Skeletal muscle satellite cell (primary cell): Measurements from ENCODE around the gene SORL1.

Source experiments
- H3K27me3 ChIP-seq: 2 replicates; pipeline ENCODE4 v1.7.0; 2013; ENCODE audit warnings: low read length; ENCODE audit not compliant: control insufficient read depth, insufficient read depth
- H3K36me3 ChIP-seq: 2 replicates; pipeline ENCODE4 v1.7.0; 2013; ENCODE audit warnings: mild to moderate bottlenecking, control low read depth, low read length; ENCODE audit not compliant: insufficient read depth
- H3K4me1 ChIP-seq: 2 replicates; pipeline ENCODE4 v1.7.0; 2013; ENCODE audit warnings: low read length; ENCODE audit not compliant: control insufficient read depth, insufficient read depth
- H3K4me2 ChIP-seq: 2 replicates; pipeline ENCODE4 v1.7.0; 2013; ENCODE audit warnings: mild to moderate bottlenecking, low read length
- H3K4me3 ChIP-seq: 2 replicates; pipeline ENCODE4 v1.7.0; 2013; ENCODE audit warnings: low read length
- H3K9ac ChIP-seq: 2 replicates; pipeline ENCODE4 v1.7.0; 2013; ENCODE audit warnings: mild to moderate bottlenecking, low read depth, low read length, moderate library complexity
- H3K9me3 ChIP-seq: replicated peaks from 2 replicates; pipeline ENCODE4 v1.7.0; 2013; ENCODE audit warnings: mild to moderate bottlenecking, control low read depth, low read length

Gene SORL1

DNA sequence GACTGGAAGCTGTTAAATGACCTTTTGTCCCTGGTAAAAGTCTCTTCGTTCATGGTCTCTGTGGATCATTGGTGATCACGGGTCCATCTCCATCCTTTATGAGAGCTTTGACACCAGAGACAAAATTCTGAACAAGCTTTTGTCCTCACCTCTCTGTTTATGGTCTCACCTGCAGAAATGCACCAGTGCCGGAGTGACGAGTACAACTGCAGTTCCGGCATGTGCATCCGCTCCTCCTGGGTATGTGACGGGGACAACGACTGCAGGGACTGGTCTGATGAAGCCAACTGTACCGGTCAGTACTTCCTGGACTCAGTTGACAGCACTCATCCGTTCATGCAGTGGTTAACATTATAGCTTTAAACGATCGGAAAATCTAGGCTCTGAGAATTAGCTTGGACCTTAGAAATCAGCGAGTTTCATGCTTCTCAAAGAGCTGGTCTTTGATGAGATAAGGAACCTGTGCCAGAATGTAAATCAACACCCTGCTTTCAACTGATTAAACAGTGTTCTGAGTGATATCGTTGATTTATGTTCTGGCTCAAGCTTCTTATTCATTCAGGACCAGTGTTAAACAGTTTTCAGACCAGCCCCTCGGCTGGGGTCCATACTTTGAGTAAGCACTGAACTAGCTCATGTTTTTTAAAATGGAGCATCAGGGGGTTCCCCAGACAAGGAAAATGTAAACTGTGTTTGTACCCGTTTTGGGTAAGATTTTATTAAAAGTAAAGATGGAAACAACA, 125.2 kb downstream of the SORL1 start:
- Histone ChIP-seq H3K27me3 (peaks cover 50% of the 10 kb centered on the region), H3K4me2 (no peak overlapping the region), H3K9me3 (no peaks in the 10 kb centered on the region), H3K36me3 (no peaks in the 10 kb centered on the region), H3K9ac (no peak overlapping the region), H3K4me3 (no peak overlapping the region), H3K4me1 (peaks cover 6% of the 10 kb centered on the region)

DNA sequence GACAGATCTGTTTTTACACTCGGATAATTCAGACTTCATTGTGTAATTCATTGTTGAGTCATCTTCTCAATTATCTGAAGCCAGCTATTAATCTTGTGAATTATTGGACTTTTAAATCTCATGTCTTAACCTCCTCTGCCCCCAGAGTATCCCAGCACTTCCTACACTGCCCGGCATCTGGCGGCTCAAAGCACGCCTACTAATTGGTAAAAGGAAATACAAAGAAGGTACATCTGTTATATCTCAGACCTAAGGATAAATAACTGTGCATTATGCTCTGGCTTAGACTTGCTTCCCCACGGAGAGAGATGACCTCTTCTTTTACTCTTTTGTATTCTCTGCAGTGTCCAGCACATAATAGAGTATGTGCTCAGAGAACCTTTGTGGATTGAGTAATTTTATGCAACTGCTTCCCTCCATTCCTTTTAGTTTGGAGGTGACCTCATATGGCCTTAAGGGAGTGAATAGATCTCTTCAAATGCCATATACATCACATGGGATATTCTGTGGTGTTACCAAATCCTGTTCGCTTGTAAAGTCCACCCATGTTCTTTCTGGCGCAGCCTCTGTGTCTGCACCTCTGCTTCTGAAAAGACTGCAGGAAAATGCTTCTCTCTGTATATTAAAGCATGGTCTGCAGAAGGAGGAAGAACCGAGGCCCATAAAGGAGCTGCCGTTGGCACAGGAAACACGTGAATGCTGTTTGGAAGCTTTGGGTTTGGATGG, 126.3 kb downstream of the SORL1 start:
- peaks cover 6% of the 10 kb centered on the region for H3K4me1 ChIP-seq

DNA sequence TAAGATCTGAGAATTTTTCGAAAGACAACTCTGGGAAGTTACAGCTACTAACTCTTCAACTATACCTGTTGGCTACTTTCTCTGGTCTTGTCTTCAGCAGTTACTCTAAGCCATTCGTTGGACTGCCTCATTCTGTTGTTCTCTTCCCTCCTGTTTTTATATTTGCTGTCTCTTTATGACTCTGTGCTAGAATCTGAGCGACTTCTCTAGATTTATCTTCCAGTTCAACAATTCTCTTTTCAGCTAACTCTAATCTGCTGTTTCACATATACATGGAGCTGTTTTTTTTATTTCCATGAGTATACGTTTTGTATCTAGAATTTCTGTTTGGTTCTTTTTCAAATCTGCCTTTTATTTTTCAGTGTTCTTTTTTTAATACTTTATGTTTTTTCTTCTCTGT, 128.0 kb downstream of the SORL1 start:
- no peak overlapping the region for H3K4me3 ChIP-seq
- peaks cover 35% of the 10 kb centered on the region for H3K27me3 ChIP-seq
- no peaks in the 10 kb centered on the region for H3K36me3 ChIP-seq
- H3K4me1 ChIP-seq: peaks cover 6% of the 10 kb centered on the region
- no peaks in the 10 kb centered on the region for H3K9me3 ChIP-seq
- no peak overlapping the region for H3K9ac ChIP-seq
- H3K4me2 ChIP-seq: no peak overlapping the region

More for the DNA sequence above, 126.3 kb downstream of the SORL1 start:
- H3K9ac ChIP-seq: no peak overlapping the region
- no peaks in the 10 kb centered on the region for H3K9me3 ChIP-seq
- H3K4me2 ChIP-seq: no peak overlapping the region
- no peaks in the 10 kb centered on the region for H3K36me3 ChIP-seq
- no peak overlapping the region for H3K4me3 ChIP-seq
- H3K27me3 ChIP-seq: peaks cover 47% of the 10 kb centered on the region

DNA sequence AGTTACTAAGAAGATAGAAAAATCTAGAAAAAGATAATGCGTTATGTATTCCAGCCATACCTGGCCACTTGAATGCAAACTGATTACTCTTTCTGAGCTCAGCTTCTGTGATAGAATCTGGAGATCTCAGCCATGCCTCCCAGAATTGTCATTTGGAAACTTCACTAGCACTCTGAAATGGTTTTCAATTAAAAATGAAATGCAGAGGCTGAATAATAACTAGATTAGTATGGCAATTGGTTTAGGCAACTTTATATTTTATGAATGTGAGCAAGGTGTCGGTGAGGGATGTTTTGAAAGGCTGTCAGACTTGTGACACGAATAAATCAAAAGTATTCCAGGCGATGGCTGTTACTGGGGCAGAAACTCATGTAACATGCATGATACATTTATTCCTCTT, 129.5 kb downstream of the SORL1 start:
- no peaks in the 10 kb centered on the region for H3K36me3 ChIP-seq
- no peaks in the 10 kb centered on the region for H3K4me1 ChIP-seq
- no peak overlapping the region for H3K4me2 ChIP-seq
- H3K9ac ChIP-seq: no peak overlapping the region
- no peaks in the 10 kb centered on the region for H3K9me3 ChIP-seq
- no peak overlapping the region for H3K4me3 ChIP-seq
- H3K27me3 ChIP-seq: peaks cover 31% of the 10 kb centered on the region

- Histone ChIP-seq H3K9ac (no peak overlapping the region), H3K9me3 (no peaks in the 10 kb centered on the region), H3K36me3 (no peaks in the 10 kb centered on the region)
Observed at GRCh38 chr11:121582296-121582695, 130.2 kb downstream of the SORL1 start.

DNA sequence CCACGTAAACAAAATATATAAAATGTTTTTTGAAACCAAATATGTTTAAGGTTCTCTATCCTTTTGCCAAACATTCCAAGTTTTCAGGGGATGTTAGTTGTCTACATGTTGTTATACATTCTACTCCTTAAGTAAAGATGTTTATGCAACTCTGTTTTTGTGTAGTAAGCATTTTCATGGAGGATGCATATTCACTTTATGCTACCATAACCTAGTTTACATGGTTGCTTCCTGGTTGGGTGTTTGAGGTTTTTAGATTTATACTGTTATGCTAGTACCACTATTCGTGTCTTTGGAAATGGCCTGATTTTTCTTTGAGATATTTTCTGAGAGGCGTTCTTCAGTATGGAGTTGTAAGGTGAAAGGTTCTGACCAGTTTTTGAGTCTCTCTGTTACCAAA, 131.7 kb downstream of the SORL1 start:
- no peaks in the 10 kb centered on the region for H3K36me3 ChIP-seq
- H3K4me2 ChIP-seq: no peak overlapping the region
- peaks cover 40% of the 10 kb centered on the region for H3K27me3 ChIP-seq
- no peak overlapping the region for H3K9ac ChIP-seq
- H3K4me1 ChIP-seq: no peaks in the 10 kb centered on the region
- H3K4me3 ChIP-seq: no peak overlapping the region
- H3K9me3 ChIP-seq: no peaks in the 10 kb centered on the region

More at GRCh38 chr11:121582296-121582695, 130.2 kb downstream of the SORL1 start:
- Histone ChIP-seq H3K27me3 (peaks cover 33% of the 10 kb centered on the region), H3K4me3 (no peak overlapping the region), H3K4me1 (no peaks in the 10 kb centered on the region), H3K4me2 (no peak overlapping the region)

DNA sequence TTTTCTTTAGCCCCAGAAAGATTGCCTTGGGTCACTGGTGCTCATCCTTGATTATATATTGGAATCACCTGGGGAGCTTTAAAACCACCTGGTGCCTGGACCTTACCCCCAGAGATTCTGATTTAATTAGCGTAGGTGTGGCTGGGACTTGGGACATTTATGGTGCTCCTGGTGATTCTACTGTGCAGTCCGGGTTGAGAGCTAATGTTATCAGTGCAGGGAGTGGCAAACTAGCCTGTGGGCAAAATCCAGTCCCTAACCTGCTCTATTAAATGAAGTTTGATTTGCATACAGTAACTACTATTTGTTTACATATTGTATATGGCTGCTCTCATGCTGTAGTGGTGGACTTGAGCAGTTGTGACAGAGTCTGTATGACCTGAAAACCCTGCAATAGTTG, 134.6 kb downstream of the SORL1 start:
- Histone ChIP-seq H3K4me2 (no peak overlapping the region), H3K9me3 (no peaks in the 10 kb centered on the region), H3K4me1 (no peaks in the 10 kb centered on the region), H3K4me3 (no peak overlapping the region), H3K27me3 (peaks cover 46% of the 10 kb centered on the region), H3K9ac (no peak overlapping the region), H3K36me3 (no peaks in the 10 kb centered on the region)

DNA sequence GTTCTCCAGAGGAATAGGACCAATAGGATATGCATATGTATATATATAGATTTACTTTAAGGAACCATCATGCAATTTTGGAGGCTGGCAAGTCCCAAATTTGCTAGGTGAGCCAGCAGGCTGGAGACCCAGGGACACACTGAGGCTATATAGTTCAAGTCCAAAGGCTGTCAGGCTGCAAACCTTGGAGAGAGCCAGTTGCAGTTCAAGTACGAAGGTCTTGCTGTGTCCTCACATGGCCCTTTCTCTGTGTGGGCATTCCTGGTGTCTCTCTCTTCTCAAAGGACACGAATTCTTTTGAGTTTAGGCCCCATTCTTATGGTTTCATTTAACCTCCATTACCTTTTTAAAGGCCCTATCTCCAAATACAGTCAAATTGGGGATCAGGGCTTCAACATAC, 135.1 kb downstream of the SORL1 start:
- H3K4me3 ChIP-seq: no peak overlapping the region
- no peaks in the 10 kb centered on the region for H3K9me3 ChIP-seq
- no peaks in the 10 kb centered on the region for H3K36me3 ChIP-seq
- H3K27me3 ChIP-seq: peaks cover 44% of the 10 kb centered on the region
- no peak overlapping the region for H3K9ac ChIP-seq
- no peaks in the 10 kb centered on the region for H3K4me1 ChIP-seq
- no peak overlapping the region for H3K4me2 ChIP-seq

DNA sequence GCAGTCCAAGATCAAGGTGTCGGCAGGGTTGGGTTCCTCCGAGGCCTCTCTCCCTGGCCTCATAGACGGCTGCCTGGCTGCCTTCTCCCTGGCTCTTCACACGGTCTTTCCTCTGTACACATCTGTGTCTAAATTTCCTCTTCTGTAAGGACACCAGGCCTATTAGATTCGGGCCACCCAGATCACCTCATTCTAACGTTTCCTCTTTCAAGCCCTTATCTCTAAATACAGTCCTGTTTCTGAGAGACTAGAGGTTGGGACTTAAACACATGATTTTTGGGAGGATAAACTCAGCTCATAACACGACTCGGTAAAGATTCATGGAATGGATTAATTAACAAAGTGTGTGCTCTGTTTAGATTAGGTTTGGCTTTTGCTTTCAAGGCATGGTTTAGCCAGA, 136.6 kb downstream of the SORL1 start:
- H3K9ac ChIP-seq: no peak overlapping the region
- no peak overlapping the region for H3K4me3 ChIP-seq
- no peak overlapping the region for H3K4me2 ChIP-seq
- H3K4me1 ChIP-seq: peaks cover 10% of the 10 kb centered on the region
- no peaks in the 10 kb centered on the region for H3K36me3 ChIP-seq
- peaks cover 36% of the 10 kb centered on the region for H3K27me3 ChIP-seq
- H3K9me3 ChIP-seq: no peaks in the 10 kb centered on the region

- no peaks in the 10 kb centered on the region for H3K36me3 ChIP-seq
- H3K4me1 ChIP-seq: peaks cover 11% of the 10 kb centered on the region
- H3K9me3 ChIP-seq: no peaks in the 10 kb centered on the region
- H3K4me3 ChIP-seq: no peak overlapping the region
- H3K27me3 ChIP-seq: peaks cover 36% of the 10 kb centered on the region
- no peak overlapping the region for H3K4me2 ChIP-seq
- H3K9ac ChIP-seq: no peak overlapping the region
Observed at GRCh38 chr11:121589946-121590537, 137.9 kb downstream of the SORL1 start.

GRCh38 chr11:121590772-121591404, 138.8 kb downstream of the SORL1 start:
- peaks cover 18% of the 10 kb centered on the region for H3K4me1 ChIP-seq
- no peak overlapping the region for H3K4me3 ChIP-seq
- no peaks in the 10 kb centered on the region for H3K36me3 ChIP-seq
- H3K9ac ChIP-seq: no peak overlapping the region
- H3K4me2 ChIP-seq: no peak overlapping the region
- peaks cover 35% of the 10 kb centered on the region for H3K27me3 ChIP-seq
- no peaks in the 10 kb centered on the region for H3K9me3 ChIP-seq
